GM12891 (cell line): ENCODE data around the gene GDAP1L1.

Experiments
- PAX5 ChIP-seq: IDR thresholded peaks from 2 replicates; pipeline ENCODE4 v1.6.1; 2011; ENCODE audit warnings: low read length, moderate library complexity, mild to moderate bottlenecking; ENCODE audit not compliant: insufficient read depth, severe bottlenecking
- POLR2A ChIP-seq: IDR thresholded peaks from 2 replicates; pipeline ENCODE4 v1.6.1; 2011; ENCODE audit warnings: low read depth, low read length, control low read depth
- POLR2AphosphoS5 ChIP-seq: IDR thresholded peaks from 2 replicates; pipeline ENCODE4 v1.6.1; 2011; ENCODE audit warnings: low read depth, low read length, control low read depth
- POU2F2 ChIP-seq: IDR thresholded peaks from 2 replicates; pipeline ENCODE4 v1.6.1; 2011; ENCODE audit warnings: low read depth, mild to moderate bottlenecking, control low read depth, low read length, moderate library complexity
- SPI1 ChIP-seq: IDR thresholded peaks from 2 replicates; pipeline ENCODE4 v1.6.1; 2011; ENCODE audit warnings: low read depth, low read length, control low read depth
- TAF1 ChIP-seq: IDR thresholded peaks from 2 replicates; pipeline ENCODE4 v1.6.1; 2011; ENCODE audit warnings: low read depth, low read length, control low read depth

DNA sequence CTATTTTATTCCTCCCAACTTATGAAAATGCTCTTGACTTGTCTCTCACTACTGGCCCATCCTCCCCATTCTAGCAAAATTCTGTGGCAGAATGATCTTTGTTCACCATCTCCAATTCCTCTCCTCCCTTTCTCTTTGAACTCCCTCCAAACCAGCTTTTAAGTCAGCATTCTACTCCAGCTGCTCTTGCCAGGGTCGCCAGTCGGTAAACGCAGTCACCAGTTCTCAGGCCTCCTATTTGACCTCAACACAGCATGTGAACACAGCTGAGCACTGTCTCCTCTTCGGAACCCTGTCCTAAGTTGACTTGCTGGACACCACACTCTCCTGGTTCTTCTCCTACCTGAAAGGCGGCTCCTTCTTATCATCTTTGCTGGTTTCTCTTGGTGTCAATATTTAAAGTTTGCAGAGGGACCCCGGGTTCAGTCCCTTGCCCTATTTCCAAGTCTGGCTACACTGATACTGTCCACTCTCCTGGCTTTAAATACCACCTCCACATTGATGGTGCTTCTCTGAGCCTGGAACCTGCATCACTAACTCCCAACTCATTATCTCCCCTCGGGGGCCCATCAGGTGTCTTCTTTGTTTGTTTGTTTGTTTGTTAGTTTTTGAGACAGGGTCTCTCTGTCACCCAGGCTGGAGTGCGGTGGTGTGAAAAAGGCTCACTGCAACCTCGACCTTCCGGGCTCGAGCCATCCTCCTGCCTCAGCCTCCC, 27.4 kb downstream of the GDAP1L1 start:
- TF ChIP-seq POLR2A (no peak), SPI1 (no peak), POLR2AphosphoS5 (no peak), TAF1 (no peak), POU2F2 (no peak), PAX5 (no peak)
